ENCODE results near the gene FBN1.

DNA sequence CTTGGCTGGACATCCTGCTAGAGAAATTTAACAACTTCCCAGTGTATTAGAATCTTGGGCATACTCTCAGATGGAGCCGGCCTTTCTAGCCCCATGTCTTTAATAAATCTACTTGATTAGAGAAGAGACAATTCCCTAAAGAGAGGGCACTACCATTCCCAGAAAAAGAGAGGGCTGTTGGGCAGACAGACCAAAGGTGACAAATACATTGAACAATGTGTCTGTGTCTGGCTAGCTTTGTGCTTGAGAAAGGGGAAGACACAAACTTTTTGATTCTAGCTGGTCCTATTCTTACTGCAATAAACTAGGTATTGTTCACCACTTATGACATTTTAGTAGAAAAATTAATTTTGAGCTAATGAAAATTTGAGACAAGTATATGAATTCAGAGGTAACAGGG lies 256.6 kb downstream of the FBN1 start:
- TF ChIP-seq CTCF (conservative IDR thresholded peaks at IDR 0.05) (no peak), ZFX (IDR thresholded peaks at IDR 0.05) (no peak)

Measured in C4-2B (cell line).